Jurkat, Clone E6-1 (cell line): ENCODE data around the gene POLR2C. TPM values are rescaled to one million over a fixed set of nuclear protein-coding genes. Genes with fewer than 3 reads are reported as not detected.
"Not testable (repeated sequence)": the region's sequence is repeated elsewhere in the genome, so short reads cannot be mapped to it uniquely, and the experiment has no call there.

Experiments
- DNase-seq: peaks from one replicate; pipeline ENCODE4 v3.0.0-alpha.2; 2011; ENCODE audit warnings: low read depth, low spot score
- H3K4me3 ChIP-seq: 2 replicates; pipeline ENCODE4 v1.5.1; 2011; ENCODE audit warnings: mild to moderate bottlenecking, low read length, control low read depth, moderate library complexity
- polyA plus RNA-seq: library from polyadenylated mRNA; unstranded; fragments of >200 nt; gene quantifications from one replicate; pipeline ENCODE4 v1.2.1, GENCODE V29; 2012; ENCODE audit warnings: missing spikeins; ENCODE audit not compliant: insufficient read length, insufficient read depth

The POLR2C gene
- 115 TPM for polyA plus RNA-seq

GRCh38 chr16:57462209-57462977 is at the start of gene POLR2C:
TSS of gene POLR2C (plus strand) at chr16:57462679. CDS start at chr16:57462725, 46 bp downstream.
- H3K4me3 ChIP-seq, result peak within 1 kb of the TSS; percentile 88
- DNase-seq, result peak; percentile 79

- no peak overlapping the region for H3K4me3 ChIP-seq
- no peak for DNase-seq
Measured at GRCh38 chr16:57413301-57413730, 49.2 kb upstream of the POLR2C start.

GRCh38 chr16:57413733-57414132 is 48.7 kb upstream of the POLR2C start:
- H3K4me3 ChIP-seq, result no peak overlapping the region
- DNase-seq, result no peak

DNA sequence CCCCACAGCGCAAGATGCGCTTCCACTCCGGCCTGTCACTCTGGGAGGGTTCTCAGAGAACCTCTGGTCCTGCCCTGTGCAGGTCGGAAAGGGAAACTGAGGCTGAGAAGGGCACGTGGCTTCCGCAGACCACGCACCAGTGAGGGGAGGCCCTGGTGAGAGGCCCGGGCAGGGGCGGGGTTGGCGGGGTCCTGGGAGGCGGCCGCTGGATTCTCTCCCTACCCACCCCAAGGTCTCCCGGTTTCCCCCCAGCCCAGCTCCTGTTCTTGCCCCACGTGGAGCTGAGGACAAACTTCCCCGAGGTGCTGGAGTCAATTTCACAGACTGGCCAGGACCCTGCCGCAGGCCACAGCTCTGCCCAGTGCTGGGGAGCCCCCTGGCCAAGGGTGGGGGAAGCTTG is 46.4 kb upstream of the POLR2C start:
- H3K4me3 ChIP-seq, result no peak overlapping the region

DNA sequence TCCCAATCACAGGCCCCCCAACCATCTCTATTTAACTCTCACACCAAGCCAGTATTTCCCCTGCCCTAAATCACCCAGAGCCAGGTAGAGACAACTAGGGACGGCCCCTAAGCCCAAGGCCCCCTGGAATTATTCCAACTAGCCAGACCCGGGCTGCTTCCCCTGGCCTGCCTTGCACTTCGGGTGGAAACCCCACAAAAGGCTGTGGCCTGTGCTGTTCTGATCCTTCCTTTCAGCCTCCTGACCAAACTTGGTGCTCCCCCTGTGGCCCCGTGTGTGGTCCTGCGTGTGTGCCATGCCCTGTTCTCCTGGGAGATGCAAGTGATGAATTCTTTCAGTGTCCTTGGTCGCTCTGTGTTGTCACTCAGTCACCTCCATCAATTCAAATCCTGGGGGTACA is 43.0 kb upstream of the POLR2C start:
- DNase-seq, result no peak
- H3K4me3 ChIP-seq, result no peak overlapping the region

More for the DNA sequence above, 46.4 kb upstream of the POLR2C start:
- DNase-seq, result no peak

DNA sequence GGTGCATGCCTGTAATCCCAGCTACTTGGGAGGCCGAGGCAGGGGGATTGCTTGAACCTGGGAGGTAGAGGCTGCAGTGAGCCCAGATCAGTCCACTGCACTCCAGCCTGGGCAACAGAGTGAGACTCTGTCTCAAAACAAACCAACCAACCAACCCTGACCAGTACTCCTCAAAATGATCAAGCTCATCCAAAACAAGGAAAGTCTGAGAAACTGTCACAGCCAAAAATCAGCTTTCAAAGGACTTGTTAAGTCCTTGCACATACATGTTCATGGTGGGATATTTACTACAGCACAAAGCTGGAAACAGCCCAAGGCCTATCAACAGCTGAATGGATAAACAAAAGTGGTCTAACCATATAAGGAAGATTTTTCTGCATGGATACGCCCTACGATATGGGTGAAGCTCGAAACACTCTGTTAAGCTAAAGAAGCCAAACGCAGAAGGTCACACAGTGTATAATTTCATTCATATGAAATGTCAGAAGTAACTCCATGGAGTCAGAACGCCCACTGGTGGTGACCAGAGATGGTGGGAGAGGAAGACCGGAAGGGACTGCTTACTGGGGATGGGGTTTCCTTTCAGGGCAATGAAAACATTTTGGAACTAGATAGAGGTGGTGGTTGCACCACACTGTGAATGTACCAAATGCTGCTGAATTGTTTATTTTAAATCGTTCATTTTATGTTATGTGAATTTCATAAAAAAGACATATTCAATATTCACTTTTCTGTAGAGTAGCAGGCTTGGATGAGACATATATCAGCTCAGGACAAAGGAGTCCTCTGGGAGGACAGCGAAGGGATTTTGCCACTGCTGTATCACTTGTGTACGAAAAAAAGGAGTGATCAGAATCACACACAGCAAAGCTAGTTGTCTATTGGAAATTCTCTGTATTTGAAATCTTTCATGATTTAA is 40.2 kb upstream of the POLR2C start:
- no peak for DNase-seq
- no peak overlapping the region for H3K4me3 ChIP-seq

- no peak for DNase-seq
- H3K4me3 ChIP-seq, result no peak overlapping the region
Measured at GRCh38 chr16:57423152-57423551, 39.3 kb upstream of the POLR2C start.

DNA sequence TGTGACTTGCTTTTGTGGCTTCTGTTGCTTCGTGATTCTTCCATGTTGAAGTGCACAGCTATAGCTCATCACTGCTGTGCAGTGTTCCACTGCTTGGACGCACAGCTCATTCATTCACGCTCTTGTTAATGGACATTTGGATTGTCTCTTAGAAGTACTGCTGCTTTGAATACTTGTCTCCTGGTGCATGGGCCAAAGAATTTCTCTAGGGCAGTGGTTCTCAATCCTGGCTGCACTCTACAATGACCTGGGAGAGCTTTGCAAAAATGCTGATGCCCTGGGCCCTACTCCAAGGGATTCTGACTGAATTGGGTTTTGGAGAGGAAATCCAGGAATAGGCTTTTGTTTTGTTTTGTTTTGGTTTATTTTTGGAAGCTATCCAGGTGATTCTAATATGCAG is 37.9 kb upstream of the POLR2C start:
- DNase-seq, result no peak
- no peak overlapping the region for H3K4me3 ChIP-seq

DNA sequence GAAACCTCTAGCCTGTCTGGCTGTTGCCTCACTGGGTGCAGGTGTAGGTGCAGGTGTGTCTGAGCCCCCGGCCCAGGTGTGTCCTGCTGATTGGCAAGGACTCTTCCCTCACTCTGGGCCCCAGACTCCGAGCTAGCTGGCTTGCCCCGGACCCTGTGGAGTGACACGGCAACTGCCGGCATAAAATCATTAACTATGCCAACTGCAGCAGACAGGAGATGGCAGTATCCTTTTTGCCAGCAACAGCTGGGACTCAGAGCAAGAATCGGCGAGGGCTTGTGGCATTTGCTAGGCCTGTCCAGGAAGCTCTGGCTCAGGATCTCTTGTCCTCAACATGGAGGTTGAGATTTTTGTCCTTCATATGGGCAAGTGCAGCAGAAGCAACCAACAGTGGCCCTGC is 36.1 kb upstream of the POLR2C start:
- no peak for DNase-seq
- H3K4me3 ChIP-seq, result no peak overlapping the region

GRCh38 chr16:57427307-57427706 is 35.2 kb upstream of the POLR2C start:
- DNase-seq, result no peak
- no peak overlapping the region for H3K4me3 ChIP-seq

- no peak for DNase-seq
- no peak overlapping the region for H3K4me3 ChIP-seq
Measured at GRCh38 chr16:57427824-57428223, 34.7 kb upstream of the POLR2C start.

DNA sequence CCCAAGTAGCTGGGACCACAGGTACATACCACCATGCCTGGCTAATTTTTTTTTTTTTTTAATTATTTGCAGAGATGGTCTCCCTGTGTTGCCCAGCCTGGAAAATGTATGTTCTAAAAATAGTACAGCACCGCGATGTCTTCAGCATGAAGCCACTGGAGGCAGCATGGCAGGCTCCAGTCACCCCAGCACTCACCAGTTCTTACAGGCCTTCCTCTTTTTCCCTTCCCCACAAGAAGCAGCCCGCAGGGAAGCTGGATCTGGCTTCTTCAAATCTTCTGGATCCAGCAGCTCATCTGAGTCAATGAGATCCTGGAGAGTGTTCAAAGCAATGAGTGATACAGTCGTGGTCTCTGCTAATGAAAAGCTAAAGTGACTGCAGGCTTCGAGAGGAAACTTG is 31.5 kb upstream of the POLR2C start:
- DNase-seq, result no peak

GRCh38 chr16:57432505-57432904 is 30.0 kb upstream of the POLR2C start:
- no peak for DNase-seq
- H3K4me3 ChIP-seq, result no peak overlapping the region

More for the DNA sequence above, 31.5 kb upstream of the POLR2C start:
- H3K4me3 ChIP-seq, result no peak overlapping the region

DNA sequence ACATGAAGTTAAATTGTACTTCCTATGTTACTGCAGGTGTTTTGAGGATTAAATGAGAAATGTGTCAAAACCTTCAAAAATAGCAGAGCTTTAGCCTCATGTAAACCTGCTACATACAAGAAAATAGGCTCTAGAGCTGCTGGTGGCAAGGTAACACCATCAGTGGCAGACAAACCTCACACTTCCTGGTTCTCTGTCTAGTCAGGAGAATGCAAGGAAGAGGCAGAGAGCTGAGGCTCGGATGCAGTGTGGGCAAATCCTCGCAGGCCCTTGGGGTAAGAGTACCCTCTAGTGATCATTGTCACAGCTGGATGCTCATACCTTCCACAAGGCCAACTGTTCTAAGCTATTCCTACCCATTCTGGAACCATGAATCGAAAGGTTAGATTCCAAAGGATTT is 29.5 kb upstream of the POLR2C start:
- DNase-seq, result no peak
- no peak overlapping the region for H3K4me3 ChIP-seq

DNA sequence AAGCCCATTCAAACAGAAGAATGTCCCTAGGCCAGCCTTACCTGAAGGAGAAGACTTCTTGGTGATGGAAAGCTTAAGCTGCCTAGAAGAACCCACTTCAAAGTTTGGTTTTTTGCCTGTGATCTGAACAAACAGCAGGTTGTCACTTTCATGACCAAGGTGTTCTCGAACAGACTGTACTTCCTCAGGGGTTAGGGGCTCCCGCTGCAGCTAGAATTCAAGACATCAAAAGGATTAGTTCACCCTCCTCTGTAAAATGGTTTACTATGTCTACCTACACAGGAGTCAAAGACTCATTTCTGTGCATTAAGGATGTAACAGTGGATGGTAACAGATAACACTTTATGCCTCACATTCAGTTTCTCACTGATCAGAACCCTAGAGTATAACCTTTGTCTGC is 28.5 kb upstream of the POLR2C start:
- DNase-seq, result no peak
- H3K4me3 ChIP-seq, result no peak overlapping the region

DNA sequence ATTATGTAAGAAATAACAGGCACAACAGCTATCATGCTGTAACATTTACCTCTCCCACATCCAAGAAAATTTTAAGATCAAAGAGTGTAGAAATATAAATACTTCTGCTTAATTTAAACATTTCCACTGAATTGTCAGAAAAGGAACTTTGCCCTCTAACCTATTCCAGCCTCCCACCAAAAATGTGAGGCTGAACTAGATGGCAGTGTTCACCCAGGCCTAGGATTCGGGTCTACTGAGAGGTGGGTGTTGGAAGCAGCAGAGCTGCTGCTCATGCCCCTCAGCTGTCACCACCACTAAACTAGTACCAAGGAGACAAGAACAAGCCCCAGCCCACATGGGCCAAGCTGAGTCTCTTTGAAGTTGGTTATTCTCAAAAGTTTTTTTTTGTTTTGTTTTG is 26.6 kb upstream of the POLR2C start:
- DNase-seq, result no peak
- H3K4me3 ChIP-seq, result no peak overlapping the region

DNA sequence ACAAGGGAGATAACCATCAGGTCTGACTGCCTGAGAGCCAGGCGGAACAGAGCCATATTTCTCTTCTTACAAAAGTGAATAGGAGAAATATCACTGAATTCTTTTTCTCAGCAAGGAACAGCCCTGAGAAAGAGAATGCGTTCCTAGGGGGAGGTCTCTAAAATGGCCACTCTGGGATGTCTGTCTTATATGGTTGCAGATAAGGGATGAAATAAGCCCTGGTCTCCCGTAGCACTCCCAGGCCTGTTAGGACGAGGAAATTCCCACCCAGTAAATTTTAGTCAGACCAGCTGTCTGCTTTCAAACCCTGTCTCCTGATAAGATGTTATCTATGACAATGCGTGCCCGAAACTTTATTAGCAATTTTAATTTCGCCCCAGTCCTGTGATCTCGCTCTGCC is 22.5 kb upstream of the POLR2C start:
- H3K4me3 ChIP-seq, DNase-seq: not testable (repeated sequence)

DNA sequence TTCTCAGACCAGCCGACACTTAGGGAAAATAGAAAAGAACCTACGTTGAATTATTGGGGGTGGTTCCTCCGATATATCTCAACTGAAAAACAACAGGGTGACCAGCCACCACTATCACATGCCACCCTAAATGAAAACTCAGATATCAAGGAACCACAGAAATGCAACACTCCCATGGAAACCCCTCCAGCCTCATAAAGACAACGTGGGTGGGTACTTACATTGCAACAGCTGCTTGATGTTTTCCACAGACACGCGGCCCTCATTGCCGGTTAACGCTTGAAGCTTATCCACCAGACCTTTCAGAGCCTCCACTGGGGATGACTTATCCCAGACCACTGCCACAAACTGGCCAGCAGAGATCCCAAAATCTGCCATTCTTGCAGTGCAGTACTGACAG is 21.9 kb upstream of the POLR2C start:
- DNase-seq, H3K4me3 ChIP-seq: not testable (repeated sequence)

DNA sequence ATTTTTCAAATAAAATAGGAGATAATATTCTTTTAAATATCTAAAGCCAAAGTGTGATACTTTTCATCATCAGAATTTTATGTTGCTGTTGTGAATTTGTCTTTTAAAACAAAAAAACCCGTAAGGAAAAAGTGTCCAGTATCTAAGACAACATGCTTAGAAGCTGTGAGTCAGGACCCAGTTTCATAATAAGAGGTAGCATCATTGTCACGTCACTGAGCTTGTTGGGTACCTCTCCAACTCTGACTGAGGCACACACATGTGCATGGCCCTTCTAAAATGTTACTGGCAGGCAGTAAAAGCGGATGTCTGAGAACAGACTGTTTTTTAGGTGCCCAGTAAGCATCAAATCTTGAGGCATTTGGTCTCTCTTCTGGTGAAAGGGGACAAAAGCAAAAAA is 17.8 kb upstream of the POLR2C start:
- DNase-seq, result no peak
- no peak overlapping the region for H3K4me3 ChIP-seq

DNA sequence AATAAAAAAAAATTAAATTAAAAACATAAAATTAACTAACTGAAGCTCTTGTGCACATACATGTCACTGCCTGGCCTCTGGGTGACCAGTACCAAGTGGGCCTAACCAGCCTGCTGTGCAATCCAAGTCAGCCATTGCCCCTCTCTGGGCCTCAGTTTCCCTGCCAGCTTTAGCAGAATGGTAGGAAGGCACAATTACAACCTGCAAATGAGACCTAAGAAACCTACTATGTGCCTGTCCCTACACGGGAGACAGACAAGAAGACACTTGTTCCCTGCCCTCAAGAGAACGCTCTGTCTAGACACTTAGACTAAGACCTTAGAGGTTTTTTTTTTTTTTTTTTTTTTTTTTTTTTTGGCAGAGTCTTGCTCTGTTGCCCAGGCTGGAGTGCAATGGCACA is 17.0 kb upstream of the POLR2C start:
- DNase-seq, result no peak
- no peak overlapping the region for H3K4me3 ChIP-seq
